Neural progenitor cell (in vitro differentiated cells): Measurements from ENCODE around the gene WDR33. TPM values are rescaled to one million over a fixed set of nuclear protein-coding genes. Genes with fewer than 3 reads are reported as not detected.
"Not testable (repeated sequence)": the region's sequence is repeated elsewhere in the genome, so short reads cannot be mapped to it uniquely, and the experiment has no call there.

Experiments
- DNase-seq: peaks from one replicate; pipeline ENCODE4 v3.0.0-alpha.2; 2016; ENCODE audit warnings: low spot score
- H2AFZ ChIP-seq: fragments of 200-600 bp; sonication (generic); replicated peaks from 2 replicates; pipeline ENCODE4 v1.6.1; 2016; ENCODE audit warnings: antibody characterized with exemption
- H3F3A ChIP-seq: fragments of 200-600 bp; sonication (generic); 2 replicates; pipeline ENCODE4 v1.6.1; 2016; ENCODE audit warnings: antibody characterized with exemption, low read depth
- H3K27ac ChIP-seq: fragments of 200-600 bp; sonication (generic); 2 replicates; pipeline ENCODE4 v1.5.1; 2016; ENCODE audit warnings: mild to moderate bottlenecking
- H3K27me3 ChIP-seq: fragments of 200-600 bp; sonication (generic); 2 replicates; pipeline ENCODE4 v1.6.1; 2016; ENCODE audit warnings: mild to moderate bottlenecking, moderate library complexity
- H3K36me3 ChIP-seq: fragments of 200-600 bp; sonication (generic); 2 replicates; pipeline ENCODE4 v1.5.1; 2016
- H3K4me1 ChIP-seq: fragments of 200-600 bp; sonication (generic); 2 replicates; pipeline ENCODE4 v1.6.1; 2016; ENCODE audit warnings: mixed run types
- H3K4me2 ChIP-seq: fragments of 200-600 bp; sonication (generic); 2 replicates; pipeline ENCODE4 v1.6.1; 2016
- H3K4me3 ChIP-seq: fragments of 200-600 bp; sonication (generic); 2 replicates; pipeline ENCODE4 v1.5.1; 2016
- H3K79me2 ChIP-seq: fragments of 200-600 bp; sonication (generic); 2 replicates; pipeline ENCODE4 v1.6.1; 2016; ENCODE audit warnings: low read depth
- H3K9ac ChIP-seq: fragments of 200-600 bp; sonication (generic); 2 replicates; pipeline ENCODE4 v1.6.1; 2016
- H3K9me3 ChIP-seq: fragments of 200-600 bp; sonication (generic); 2 replicates; pipeline ENCODE4 v1.5.1; 2016; ENCODE audit warnings: low read depth
- H4K20me1 ChIP-seq: fragments of 200-600 bp; sonication (generic); 2 replicates; pipeline ENCODE4 v1.6.1; 2016; ENCODE audit warnings: low read depth
- H3K27ac Mint-ChIP-seq: 3 replicates; pipeline ENCODE4 v1.8.0; 2021; ENCODE audit warnings: mixed read lengths
- H3K27me3 Mint-ChIP-seq: 2 replicates; pipeline ENCODE4 v1.8.0; 2022; ENCODE audit warnings: low read depth, mild to moderate bottlenecking, inconsistent platforms, moderate library complexity, mixed read lengths; ENCODE audit not compliant: insufficient read depth
- H3K36me3 Mint-ChIP-seq: 3 replicates; pipeline ENCODE4 v1.8.0; 2021; ENCODE audit warnings: mixed read lengths
- H3K4me1 Mint-ChIP-seq: 3 replicates; pipeline ENCODE4 v1.8.0; 2021; ENCODE audit warnings: mixed read lengths
- H3K4me3 Mint-ChIP-seq: 3 replicates; pipeline ENCODE4 v1.8.0; 2021; ENCODE audit warnings: mild to moderate bottlenecking, moderate library complexity, mixed read lengths
- H3K9me3 Mint-ChIP-seq: 3 replicates; pipeline ENCODE4 v1.8.0; 2020; ENCODE audit warnings: mixed read lengths
- CTCF ChIP-seq: fragments of 200-600 bp; sonication (generic); IDR thresholded peaks from 2 replicates; pipeline ENCODE4 v1.5.1; 2017; ENCODE audit warnings: antibody characterized with exemption, mild to moderate bottlenecking
- EZH2 ChIP-seq: fragments of 200-600 bp; sonication (generic); IDR thresholded peaks from 2 replicates; pipeline ENCODE4 v1.6.1; 2017; ENCODE audit warnings: antibody characterized with exemption, mild to moderate bottlenecking, moderate library complexity
- EZH2phosphoT487 ChIP-seq: fragments of 200-600 bp; sonication (generic); IDR thresholded peaks from 2 replicates; pipeline ENCODE4 v1.6.1; 2017; ENCODE audit warnings: antibody characterized with exemption
- total RNA-seq: library from RNA; depleted of rRNA; stranded (reverse); fragments of >200 nt; gene quantifications from 2 replicates; pipeline ENCODE4 v1.2.3, GENCODE V29; 2015; ENCODE audit warnings: low replicate concordance

The WDR33 gene
- total RNA-seq, 1 donor from 2014 or later = 83.4 TPM

DNA sequence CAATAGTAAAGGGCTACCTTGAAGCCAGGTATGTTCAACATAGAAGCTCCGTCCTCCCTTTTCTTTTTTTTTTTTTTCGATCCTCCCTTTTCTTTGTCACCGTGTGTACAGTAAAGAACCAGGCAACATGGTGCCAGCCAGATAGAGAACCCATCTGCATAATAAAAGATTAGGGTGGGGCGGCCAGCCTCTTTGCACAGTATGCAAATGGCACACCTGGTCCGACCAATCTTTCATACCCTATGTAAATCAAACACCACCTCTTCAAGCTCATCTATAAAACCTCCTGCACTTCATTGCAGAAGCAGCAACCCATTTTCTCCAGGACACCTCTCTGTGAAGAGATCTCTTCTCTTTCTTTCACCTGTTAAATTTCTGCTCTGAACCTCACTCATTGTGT is 7.3 kb upstream of the WDR33 start:
- Histone ChIP-seq H3K4me1 (no peaks in the 10 kb centered on the region), H3K4me3 (no peak overlapping the region), H3K4me2 (no peak overlapping the region), H3K9ac (no peak overlapping the region), H3K36me3 (no peaks in the 10 kb centered on the region), H3F3A (no peaks in the 10 kb centered on the region), H4K20me1 (no peaks in the 10 kb centered on the region), H3K9me3 (peaks cover 9% of the 10 kb centered on the region), H3K27me3 (no peaks in the 10 kb centered on the region), H2AFZ (no peak overlapping the region), H3K27ac (no peak overlapping the region), H3K79me2 (no peaks in the 10 kb centered on the region)
- H3K36me3 Mint-ChIP-seq = no peaks in the 10 kb centered on the region
- no peak overlapping the region for H3K4me3 Mint-ChIP-seq
- peaks cover 29% of the 10 kb centered on the region for H3K9me3 Mint-ChIP-seq
- no peak overlapping the region for H3K27ac Mint-ChIP-seq
- no peaks in the 10 kb centered on the region for H3K4me1 Mint-ChIP-seq
- H3K27me3 Mint-ChIP-seq = peaks cover 14% of the 10 kb centered on the region
- DNase-seq = no peak
- no peak for TF ChIP-seq CTCF
- no peak for TF ChIP-seq EZH2
- no peak for TF ChIP-seq EZH2phosphoT487

- H3K9ac ChIP-seq = no peak overlapping the region
- Mint-ChIP-seq H3K27ac (no peak overlapping the region), H3K9me3 (peaks cover 11% of the 10 kb centered on the region), H3K27me3 (peaks cover 10% of the 10 kb centered on the region), H3K36me3 (peaks cover 1% of the 10 kb centered on the region), H3K4me1 (peaks cover 15% of the 10 kb centered on the region), H3K4me3 (no peak overlapping the region)
- H3K9me3 ChIP-seq = no peaks in the 10 kb centered on the region
- H3K4me2 ChIP-seq = no peak overlapping the region
- peaks cover 9% of the 10 kb centered on the region for H3F3A ChIP-seq
- no peak overlapping the region for H3K27ac ChIP-seq
- peaks cover 6% of the 10 kb centered on the region for H4K20me1 ChIP-seq
- no peak for DNase-seq
- no peak overlapping the region for H3K4me3 ChIP-seq
- peaks cover 5% of the 10 kb centered on the region for H3K4me1 ChIP-seq
- H3K27me3 ChIP-seq = no peaks in the 10 kb centered on the region
- H3K36me3 ChIP-seq = no peaks in the 10 kb centered on the region
- H2AFZ ChIP-seq = no peak overlapping the region
- TF ChIP-seq EZH2 = no peak
- TF ChIP-seq EZH2phosphoT487 = no peak
- TF ChIP-seq CTCF = no peak
- peaks cover 14% of the 10 kb centered on the region for H3K79me2 ChIP-seq
Measured at GRCh38 chr2:127814677-127815076, 3.7 kb upstream of the WDR33 start.

- not testable (repeated sequence) for H3K4me1 ChIP-seq, H3K4me3 ChIP-seq, H3K4me2 ChIP-seq, H2AFZ ChIP-seq, H3K36me3 Mint-ChIP-seq, H3K27ac ChIP-seq, H3K36me3 ChIP-seq, H3K27me3 ChIP-seq, H3K9me3 Mint-ChIP-seq, H3F3A ChIP-seq, H3K9ac ChIP-seq, H3K27ac Mint-ChIP-seq, H3K9me3 ChIP-seq, DNase-seq
- H3K4me3 Mint-ChIP-seq = peak overlapping the region; percentile 98
- peaks cover 12% of the 10 kb centered on the region for H3K27me3 Mint-ChIP-seq
- H3K79me2 ChIP-seq = peaks cover 37% of the 10 kb centered on the region
- peaks cover 20% of the 10 kb centered on the region for H3K4me1 Mint-ChIP-seq
- peaks cover 26% of the 10 kb centered on the region for H4K20me1 ChIP-seq
Measured at GRCh38 chr2:127812441-127812840, 1.5 kb upstream of the WDR33 start.

DNA sequence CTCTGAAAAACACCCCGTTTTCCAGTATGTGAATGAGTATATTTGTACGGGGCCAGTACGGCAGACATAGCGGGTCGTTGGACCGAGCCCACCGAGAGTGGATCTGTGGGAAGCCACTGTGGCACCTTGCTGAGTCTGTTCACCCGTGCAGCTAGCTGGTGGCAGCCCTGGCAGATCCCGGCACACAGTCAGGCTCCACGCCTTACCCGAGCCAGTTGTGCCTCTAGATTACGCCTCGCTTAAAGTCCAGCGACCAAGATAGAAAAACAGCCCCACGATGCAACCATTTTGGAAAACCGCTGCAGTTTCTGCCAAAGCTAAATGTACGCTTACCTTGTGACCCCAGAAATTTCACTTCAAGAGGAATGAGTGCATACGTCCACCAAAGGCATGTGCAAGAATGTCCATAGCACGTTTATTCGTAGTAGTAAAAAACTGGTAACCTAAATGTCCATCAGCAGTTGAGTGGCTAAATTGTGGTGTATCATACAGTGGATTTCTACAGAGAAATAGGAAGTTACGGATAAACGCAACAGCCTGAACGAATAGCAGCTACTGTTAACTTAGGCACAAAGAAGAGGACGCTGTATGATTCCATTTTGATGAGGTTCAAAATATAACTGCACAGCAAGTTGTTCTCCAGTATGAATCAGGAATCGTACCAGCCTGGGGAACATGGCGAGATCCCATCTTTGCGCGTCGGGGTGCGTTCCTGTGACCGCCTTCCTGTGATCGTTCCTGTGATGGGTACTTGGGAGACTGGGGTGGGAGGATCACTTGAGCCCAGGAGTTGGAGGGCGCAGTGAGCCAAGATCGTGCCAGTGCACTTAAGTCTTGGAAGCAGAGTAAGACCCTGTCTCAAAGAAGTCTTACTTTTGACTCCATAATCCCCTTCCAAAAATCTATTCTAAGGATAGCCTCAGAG is 688 bp upstream of the WDR33 start:
- peak overlapping the region; percentile 84 for H3K4me2 ChIP-seq
- peak overlapping the region; percentile 62 for H3K9ac ChIP-seq
- Mint-ChIP-seq H3K4me1 (peaks cover 21% of the 10 kb centered on the region), H3K27ac (peak overlapping the region; percentile 96), H3K4me3 (peak overlapping the region; percentile 98), H3K27me3 (peaks cover 9% of the 10 kb centered on the region), H3K36me3 (peaks cover 7% of the 10 kb centered on the region), H3K9me3 (peaks cover 2% of the 10 kb centered on the region)
- no peak for DNase-seq
- H3K79me2 ChIP-seq = peaks cover 44% of the 10 kb centered on the region
- peak overlapping the region; percentile 82 for H3K4me3 ChIP-seq
- H3K36me3 ChIP-seq = no peaks in the 10 kb centered on the region
- H3K4me1 ChIP-seq = peaks cover 8% of the 10 kb centered on the region
- H3K9me3 ChIP-seq = no peaks in the 10 kb centered on the region
- peak overlapping the region; percentile 83 for H2AFZ ChIP-seq
- no peaks in the 10 kb centered on the region for H3K27me3 ChIP-seq
- no peak for TF ChIP-seq CTCF
- TF ChIP-seq EZH2phosphoT487 = no peak
- TF ChIP-seq EZH2 = no peak
- peak overlapping the region; percentile 89 for H3K27ac ChIP-seq
- H4K20me1 ChIP-seq = peaks cover 34% of the 10 kb centered on the region
- H3F3A ChIP-seq = peaks cover 9% of the 10 kb centered on the region
